H9 (cell line): ENCODE data around the gene ARSG. TPM values are rescaled to one million over a fixed set of nuclear protein-coding genes. Genes with fewer than 3 reads are reported as not detected.

ENCODE experiments used
- DNase-seq: peaks from one replicate; pipeline ENCODE4 v3.0.0-alpha.2; 2017
- H2AFZ ChIP-seq: one replicate; pipeline ENCODE4 v1.6.1; 2013; ENCODE audit warnings: mild to moderate bottlenecking, low read length, control low read depth, moderate library complexity
- H2AK5ac ChIP-seq: 2 replicates; pipeline ENCODE4 v1.6.1; 2013; ENCODE audit warnings: low read length, control low read depth, mixed read lengths; ENCODE audit not compliant: insufficient read length
- H2BK120ac ChIP-seq: one replicate; pipeline ENCODE4 v1.6.1; 2013; ENCODE audit warnings: low read depth, mild to moderate bottlenecking, low read length, control low read depth, inconsistent platforms; ENCODE audit not compliant: poor library complexity, severe bottlenecking
- H2BK12ac ChIP-seq: 2 replicates; pipeline ENCODE4 v1.6.1; 2013; ENCODE audit warnings: low read length, control low read depth, mixed read lengths, low read depth; ENCODE audit not compliant: insufficient read length
- H2BK15ac ChIP-seq: 2 replicates; pipeline ENCODE4 v1.6.1; 2013; ENCODE audit warnings: low read depth, low read length, control low read depth
- H2BK20ac ChIP-seq: one replicate; pipeline ENCODE4 v1.6.1; 2013; ENCODE audit warnings: low read depth, mild to moderate bottlenecking, low read length, control low read depth, inconsistent platforms; ENCODE audit not compliant: poor library complexity, severe bottlenecking
- H2BK5ac ChIP-seq: 2 replicates; pipeline ENCODE4 v1.6.1; 2013; ENCODE audit warnings: low read length, control low read depth, mixed read lengths; ENCODE audit not compliant: insufficient read length
- H3K14ac ChIP-seq: 2 replicates; pipeline ENCODE4 v1.6.1; 2013; ENCODE audit warnings: low read length, control low read depth; ENCODE audit not compliant: insufficient read depth
- H3K18ac ChIP-seq: 2 replicates; pipeline ENCODE4 v1.6.1; 2013; ENCODE audit warnings: low read depth, mild to moderate bottlenecking, mixed read lengths, low read length, control low read depth; ENCODE audit not compliant: insufficient read length
- H3K23ac ChIP-seq: 2 replicates; pipeline ENCODE4 v1.6.1; 2013; ENCODE audit warnings: low read length, control low read depth, mixed read lengths, low read depth; ENCODE audit not compliant: insufficient read length
- H3K23me2 ChIP-seq: 2 replicates; pipeline ENCODE4 v1.6.1; 2013; ENCODE audit warnings: low read depth, mild to moderate bottlenecking, mixed read lengths, low read length, control low read depth; ENCODE audit not compliant: insufficient read length, poor library complexity, severe bottlenecking
- H3K27ac ChIP-seq: 2 replicates; pipeline ENCODE4 v1.5.1; 2013; ENCODE audit warnings: low read length, control low read depth, mixed read lengths, low read depth; ENCODE audit not compliant: insufficient read length
- H3K27me3 ChIP-seq: 2 replicates; pipeline ENCODE4 v1.6.1; 2013; ENCODE audit warnings: low read length, control low read depth, inconsistent platforms; ENCODE audit not compliant: insufficient read depth
- H3K4ac ChIP-seq: 2 replicates; pipeline ENCODE4 v1.6.1; 2013; ENCODE audit warnings: low read depth, mild to moderate bottlenecking, control low read depth, inconsistent platforms, low read length, moderate library complexity
- H3K4me1 ChIP-seq: 2 replicates; pipeline ENCODE4 v1.6.1; 2013; ENCODE audit warnings: low read length, control low read depth, inconsistent platforms; ENCODE audit not compliant: insufficient read depth
- H3K4me2 ChIP-seq: 2 replicates; pipeline ENCODE4 v1.6.1; 2013; ENCODE audit warnings: low read length, control low read depth, mixed read lengths; ENCODE audit not compliant: insufficient read length, insufficient read depth
- H3K56ac ChIP-seq: 2 replicates; pipeline ENCODE4 v1.6.1; 2013; ENCODE audit warnings: low read depth, mild to moderate bottlenecking, mixed read lengths, low read length, control low read depth; ENCODE audit not compliant: insufficient read length
- H3K79me1 ChIP-seq: 2 replicates; pipeline ENCODE4 v1.6.1; 2013; ENCODE audit warnings: low read depth, mild to moderate bottlenecking, moderate library complexity, low read length, control low read depth, inconsistent platforms; ENCODE audit not compliant: insufficient read depth, poor library complexity, severe bottlenecking
- H3K79me2 ChIP-seq: 2 replicates; pipeline ENCODE4 v1.6.1; 2013; ENCODE audit warnings: low read length, control low read depth, inconsistent platforms; ENCODE audit not compliant: insufficient read depth
- H3K9ac ChIP-seq: 2 replicates; pipeline ENCODE4 v1.6.1; 2013; ENCODE audit warnings: low read length, control low read depth, mixed read lengths; ENCODE audit not compliant: insufficient read length; ENCODE audit errors: extremely low read depth
- H3K9me3 ChIP-seq: one replicate; pipeline ENCODE4 v1.6.1; 2013; ENCODE audit warnings: low read depth, low read length, inconsistent platforms; ENCODE audit not compliant: control insufficient read depth
- H3T11ph ChIP-seq: one replicate; pipeline ENCODE4 v1.6.1; 2013; ENCODE audit warnings: mild to moderate bottlenecking, low read length, control low read depth, inconsistent platforms
- H4K20me1 ChIP-seq: one replicate; pipeline ENCODE4 v1.6.1; 2013; ENCODE audit not compliant: control insufficient read depth, insufficient read length, insufficient read depth
- H4K5ac ChIP-seq: 2 replicates; pipeline ENCODE4 v1.6.1; 2013; ENCODE audit warnings: low read depth, mild to moderate bottlenecking, mixed read lengths, low read length, control low read depth; ENCODE audit not compliant: insufficient read length
- H4K8ac ChIP-seq: replicated peaks from 2 replicates; pipeline ENCODE4 v1.6.1; 2013; ENCODE audit warnings: low read length, control low read depth, mixed read lengths, low read depth; ENCODE audit not compliant: insufficient read length
- H4K91ac ChIP-seq: 2 replicates; pipeline ENCODE4 v1.6.1; 2013; ENCODE audit warnings: low read depth, mild to moderate bottlenecking, moderate library complexity, mixed read lengths, low read length, control low read depth; ENCODE audit not compliant: insufficient read length
- H3K27ac Mint-ChIP-seq, 3 experiments: 2 replicates in 2 of 3; 3 replicates in 1 of 3; pipeline ENCODE4 v1.8.0; 2020 to 2021; ENCODE audit warnings: mixed read lengths in 3 of 3, mild to moderate bottlenecking in 1 of 3, moderate library complexity in 1 of 3
- H3K27me3 Mint-ChIP-seq: 2 replicates; pipeline ENCODE4 v1.8.0; 2021; ENCODE audit warnings: low read depth, mild to moderate bottlenecking, moderate library complexity, mixed read lengths
- H3K36me3 Mint-ChIP-seq, 3 experiments: 2 replicates in 2 of 3; 3 replicates in 1 of 3; pipeline ENCODE4 v1.8.0; 2020 to 2021; ENCODE audit warnings: low read depth in 3 of 3, mixed read lengths in 3 of 3; ENCODE audit not compliant: insufficient read depth in 1 of 3
- H3K4me1 Mint-ChIP-seq, 2 experiments: 2 replicates each; pipeline ENCODE4 v1.8.0; 2020; ENCODE audit warnings: mixed read lengths in 2 of 2
- H3K4me3 Mint-ChIP-seq, 2 experiments: 2 replicates in 1 of 2; 3 replicates in 1 of 2; pipeline ENCODE4 v1.8.0; 2020 to 2021; ENCODE audit warnings: mild to moderate bottlenecking in 2 of 2, mixed read lengths in 2 of 2, moderate library complexity in 1 of 2
- H3K9me3 Mint-ChIP-seq, 2 experiments: 2 replicates in 1 of 2; 3 replicates in 1 of 2; pipeline ENCODE4 v1.8.0; 2020; ENCODE audit warnings: mild to moderate bottlenecking in 2 of 2, mixed read lengths in 2 of 2, moderate library complexity in 1 of 2
- CTCF ChIP-seq: fragments of 200-600 bp; sonication (generic); conservative IDR thresholded peaks from 3 replicates; pipeline ENCODE4 v1.8.0; 2021; ENCODE audit warnings: antibody characterized with exemption, mild to moderate bottlenecking
- WGBS: extraction: QIAGEN DNeasy Blood & Tissue Kit; methylation state at CpG from one replicate; pipeline ENCODE4 v1.1.7; 2013; ENCODE audit warnings: missing lambda C conversion rate, low lambda C conversion rate, mixed read lengths; ENCODE audit not compliant: insufficient read length; ENCODE audit errors: extremely low coverage; 5-methylcytosine and 5-hydroxymethylcytosine counted together
- total RNA-seq: library from RNA; stranded (reverse); gene quantifications from 2 replicates; pipeline ENCODE4 v1.2.1, GENCODE V29; 2021

Gene ARSG
- total RNA-seq, 1 experiment from 2014 or later: 3.6 TPM

- Histone ChIP-seq H3T11ph (no peak overlapping the region), H2AFZ (no peak overlapping the region), H3K79me1 (no peaks in the 10 kb centered on the region), H3K56ac (no peak overlapping the region), H2BK15ac (no peak overlapping the region), H2BK120ac (no peak overlapping the region), H3K4ac (no peak overlapping the region), H4K8ac (no peak overlapping the region), H3K9ac (no peak overlapping the region), H3K79me2 (no peaks in the 10 kb centered on the region), H3K9me3 (no peaks in the 10 kb centered on the region), H3K4me1 (peaks cover 2% of the 10 kb centered on the region), H3K27ac (no peak overlapping the region), H2AK5ac (no peak overlapping the region), H4K20me1 (no peaks in the 10 kb centered on the region), H4K91ac (no peak overlapping the region), H2BK5ac (no peak overlapping the region), H2BK12ac (no peak overlapping the region), H2BK20ac (no peak overlapping the region), H3K4me2 (peak overlapping the region; percentile 77), H4K5ac (no peak overlapping the region), H3K27me3 (peaks cover 21% of the 10 kb centered on the region; the same call in 1 of the 2 replicates), H3K23me2 (peaks cover 19% of the 10 kb centered on the region), H3K14ac (no peak overlapping the region), H3K23ac (no peak overlapping the region), H3K18ac (no peak overlapping the region)
- peak overlapping the region; percentile 66 to 90; a peak in 3 of 5 replicates for H3K4me3 Mint-ChIP-seq
- no CpG with 5 or more reads among the region's 9 CpGs for WGBS
- peaks cover 68% of the 10 kb centered on the region for H3K27me3 Mint-ChIP-seq
- H3K27ac Mint-ChIP-seq: no peak overlapping the region
- peaks cover 0 to 1% (median 0%) of the 10 kb centered on the region in 3 experiments; a peak in 1 of 7 replicates for H3K36me3 Mint-ChIP-seq
- H3K4me1 Mint-ChIP-seq: peaks cover 47 to 51% of the 10 kb centered on the region in 2 experiments
- H3K9me3 Mint-ChIP-seq: no peaks in the 10 kb centered on the region; a peak in 1 of 5 replicates
- no peak for TF ChIP-seq CTCF
- DNase-seq: no peak
These were observed 1.4 kb upstream of the ARSG start for GRCh38 chr17:68289936-68290267.
